Right renal pelvis (tissue), 4 donors: ENCODE data around the gene ERC2. TPM values are rescaled to one million over a fixed set of nuclear protein-coding genes. Genes with fewer than 3 reads are reported as not detected.

Experiments
- DNase-seq, 4 donors: peaks; one replicate each; pipeline ENCODE4 v3.0.0-alpha.2; 2013; ENCODE audit warnings: low read depth in 4 of 4, low spot score in 3 of 4, missing footprints in 1 of 4
- polyA plus RNA-seq, 4 donors: library from polyadenylated mRNA; unstranded; fragments of 120-200 nt; gene quantifications; one replicate each; pipeline ENCODE4 v1.2.1, GENCODE V29; 2013; ENCODE audit not compliant: insufficient read length in 4 of 4

Gene ERC2
- polyA plus RNA-seq, 4 donors: 2.3 to 3.4 (median 3.0) TPM

GRCh38 chr3:55557549-55557948 lies 910.7 kb downstream of the ERC2 start:
- no peak for DNase-seq

- no peak for DNase-seq
These were observed 911.4 kb downstream of the ERC2 start for GRCh38 chr3:55556619-55557537.

- DNase-seq: no peak
These were observed 912.2 kb downstream of the ERC2 start for GRCh38 chr3:55555873-55556618.

GRCh38 chr3:55554634-55555425 lies 913.4 kb downstream of the ERC2 start:
- no peak for DNase-seq

- no peak for DNase-seq
These were observed 916.6 kb downstream of the ERC2 start for GRCh38 chr3:55551644-55552043.

GRCh38 chr3:55549177-55549576 lies 919.1 kb downstream of the ERC2 start:
- DNase-seq: no peak

GRCh38 chr3:55546866-55547669 lies 921.2 kb downstream of the ERC2 start:
- no peak for DNase-seq

GRCh38 chr3:55545995-55546394 lies 922.3 kb downstream of the ERC2 start:
- DNase-seq: no peak

GRCh38 chr3:55544219-55544618 lies 924.0 kb downstream of the ERC2 start:
- no peak for DNase-seq

- DNase-seq: peak in 2 of 4 donors; percentile 35 to 43
These were observed 925.1 kb downstream of the ERC2 start for GRCh38 chr3:55543181-55543614.

GRCh38 chr3:55541456-55541855 lies 926.8 kb downstream of the ERC2 start:
- no peak for DNase-seq

- DNase-seq: no peak
These were observed 927.3 kb downstream of the ERC2 start for GRCh38 chr3:55541016-55541415.

- no peak for DNase-seq
These were observed 927.7 kb downstream of the ERC2 start for GRCh38 chr3:55540579-55540978.

- DNase-seq: no peak
These were observed 930.1 kb downstream of the ERC2 start for GRCh38 chr3:55538158-55538557.

- DNase-seq: no peak
These were observed 930.7 kb downstream of the ERC2 start for GRCh38 chr3:55537563-55537962.

- no peak for DNase-seq
These were observed 931.1 kb downstream of the ERC2 start for GRCh38 chr3:55537129-55537528.

GRCh38 chr3:55534876-55535275 lies 933.4 kb downstream of the ERC2 start:
- DNase-seq: no peak

- no peak for DNase-seq
These were observed 935.5 kb downstream of the ERC2 start for GRCh38 chr3:55532806-55533205.

- DNase-seq: no peak
These were observed 936.9 kb downstream of the ERC2 start for GRCh38 chr3:55531321-55531720.

GRCh38 chr3:55527361-55527760 lies 940.9 kb downstream of the ERC2 start:
- DNase-seq: no peak
